Peyer's patch (tissue), 4 donors: ENCODE data around the gene RAB31. TPM values are rescaled to one million over a fixed set of nuclear protein-coding genes. Genes with fewer than 3 reads are reported as not detected.

ENCODE experiments used
- DNase-seq, 3 donors: peaks; one replicate each; pipeline ENCODE4 v3.0.0-alpha.2; 2017 to 2019
- H3K27ac ChIP-seq, 4 donors: fragments of 200-600 bp; sonication (generic); one replicate each; pipeline ENCODE4 v1.5.1; 2016 to 2019
- H3K27me3 ChIP-seq, 2 donors: fragments of 200-600 bp; sonication (generic); one replicate each; pipeline ENCODE4 v1.5.1; 2019
- H3K36me3 ChIP-seq, 3 donors: fragments of 200-600 bp; sonication (generic); one replicate each; pipeline ENCODE4 v1.5.1; 2016 to 2019
- H3K4me1 ChIP-seq, 4 donors: fragments of 200-600 bp; sonication (generic); one replicate each; pipeline ENCODE4 v1.5.1; 2016 to 2019
- H3K4me3 ChIP-seq, 4 donors: fragments of 200-600 bp; sonication (generic); 1 replicate in 3 of 4; 2 replicates in 1 of 4; pipeline ENCODE4 v1.5.1; 2016 to 2019; ENCODE audit warnings: mild to moderate bottlenecking in 1 of 4
- H3K9me3 ChIP-seq, 4 donors: fragments of 200-600 bp; sonication (generic); one replicate each; pipeline ENCODE4 v1.5.1; 2016 to 2019; ENCODE audit warnings: mild to moderate bottlenecking in 1 of 4
- CTCF ChIP-seq, 6 experiments: fragments of 450-650 bp in 4 of 6; fragments of 200-600 bp in 2 of 6; sonication (generic) in 1 of 6; IDR thresholded peaks; one replicate each; pipeline ENCODE4 v1.5.1; 2017 to 2019; ENCODE audit warnings: antibody characterized with exemption in 6 of 6, mild to moderate bottlenecking in 3 of 6, moderate library complexity in 1 of 6
- POLR2A ChIP-seq, 2 donors: fragments of 450-650 bp; IDR thresholded peaks; one replicate each; pipeline ENCODE4 v1.5.1; 2017; ENCODE audit warnings: antibody characterized with exemption in 2 of 2, mild to moderate bottlenecking in 2 of 2, moderate library complexity in 2 of 2
- total RNA-seq, 4 donors: library from RNA; depleted of rRNA; stranded (reverse); fragments of >200 nt; gene quantifications; one replicate each; pipeline ENCODE4 v1.1.0, GENCODE V29; 2016

RAB31 gene
- total RNA-seq, 4 donors from 2014 or later, result 6.2 to 66.8 (median 17.7) TPM

GRCh38 chr18:9722691-9723090, 14.6 kb downstream of the RAB31 start:
- DNase-seq, result peak in 1 of 3 donors; percentile 81
- Histone ChIP-seq H3K4me1 (no peaks in the 10 kb centered on the region), H3K27me3 (no peaks in the 10 kb centered on the region), H3K9me3 (no peaks in the 10 kb centered on the region), H3K36me3 (no peaks in the 10 kb centered on the region), H3K27ac (no peak overlapping the region), H3K4me3 (no peak overlapping the region)
- TF ChIP-seq CTCF (IDR thresholded peaks at IDR 0.05), result peak in 4 of 6 experiments; percentile 42 to 82 (median 78)
- TF ChIP-seq POLR2A (IDR thresholded peaks at IDR 0.05), result no peak

GRCh38 chr18:9724797-9725585, 16.9 kb downstream of the RAB31 start:
- peak in 1 of 3 donors; percentile 30 for DNase-seq
- H3K27ac ChIP-seq, result no peak overlapping the region
- TF ChIP-seq CTCF (IDR thresholded peaks at IDR 0.05) (no peak), POLR2A (IDR thresholded peaks at IDR 0.05) (no peak)
- no peaks in the 10 kb centered on the region for H3K9me3 ChIP-seq
- H3K36me3 ChIP-seq, result no peaks in the 10 kb centered on the region
- H3K4me1 ChIP-seq, result no peaks in the 10 kb centered on the region
- H3K27me3 ChIP-seq, result no peaks in the 10 kb centered on the region
- H3K4me3 ChIP-seq, result no peak overlapping the region

GRCh38 chr18:9726175-9726574, 18.1 kb downstream of the RAB31 start:
- peak in 1 of 3 donors; percentile 26 for DNase-seq
- TF ChIP-seq CTCF (IDR thresholded peaks at IDR 0.05) (no peak), POLR2A (IDR thresholded peaks at IDR 0.05) (no peak)
- Histone ChIP-seq H3K4me3 (no peak overlapping the region), H3K4me1 (no peaks in the 10 kb centered on the region), H3K27ac (no peak overlapping the region), H3K27me3 (no peaks in the 10 kb centered on the region), H3K36me3 (no peaks in the 10 kb centered on the region), H3K9me3 (no peaks in the 10 kb centered on the region)

- H3K9me3 ChIP-seq, result no peaks in the 10 kb centered on the region
- TF ChIP-seq CTCF (IDR thresholded peaks at IDR 0.05) (no peak), POLR2A (IDR thresholded peaks at IDR 0.05) (no peak)
These were observed 18.8 kb downstream of the RAB31 start for GRCh38 chr18:9726936-9727335.

GRCh38 chr18:9730786-9731185, 22.7 kb downstream of the RAB31 start:
- H3K4me1 ChIP-seq, result peaks cover 0 to 8% (median 0%) of the 10 kb centered on the region in 4 donors
- no peak for TF ChIP-seq CTCF (IDR thresholded peaks at IDR 0.05)
- TF ChIP-seq POLR2A (IDR thresholded peaks at IDR 0.05), result no peak

More at GRCh38 chr18:9726936-9727335, 18.8 kb downstream of the RAB31 start:
- H3K4me1 ChIP-seq, result no peaks in the 10 kb centered on the region
- no peak overlapping the region for H3K27ac ChIP-seq
- peak in 2 of 3 donors; percentile 2 to 23 for DNase-seq
- no peak overlapping the region for H3K4me3 ChIP-seq
- H3K27me3 ChIP-seq, result no peaks in the 10 kb centered on the region
- H3K36me3 ChIP-seq, result no peaks in the 10 kb centered on the region

More at GRCh38 chr18:9730786-9731185, 22.7 kb downstream of the RAB31 start:
- Histone ChIP-seq H3K9me3 (no peaks in the 10 kb centered on the region), H3K36me3 (no peaks in the 10 kb centered on the region), H3K27ac (no peak overlapping the region), H3K27me3 (no peaks in the 10 kb centered on the region), H3K4me3 (no peak overlapping the region)
- DNase-seq, result peak in 2 of 3 donors; percentile 5 to 22
